Stimulated activated CD4-positive, alpha-beta T cell treated with anti-CD3 and anti-CD28 coated beads, TNF-alpha, amount 100 ng/mL, for 48 hours (primary cell): Measurements from ENCODE around the gene MLXIP.

ENCODE experiments used
- DNase-seq, 3 donors: peaks; one replicate each; pipeline ENCODE4 v3.0.0-alpha.2; 2020; ENCODE audit warnings: low read depth in 3 of 3

MLXIP gene

DNA sequence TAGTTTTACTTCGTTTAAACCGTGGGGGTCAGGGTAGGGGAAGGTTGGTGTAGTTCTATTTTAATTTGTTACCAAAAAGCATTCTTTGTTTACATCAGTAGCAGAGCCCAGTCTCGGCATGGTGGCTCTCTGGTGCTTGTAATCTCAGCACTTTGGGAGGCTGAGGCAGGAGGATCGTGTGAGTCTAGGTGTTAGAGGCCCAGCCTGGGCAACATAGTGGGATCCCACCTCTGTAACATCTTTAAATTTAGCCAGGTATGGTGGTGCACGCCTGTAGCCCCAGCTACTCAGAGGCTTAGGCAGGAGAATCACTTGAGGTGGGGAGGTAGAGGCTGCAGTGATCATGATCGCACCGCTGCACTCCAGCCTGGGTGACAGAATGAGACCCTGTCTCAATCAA is 106.5 kb downstream of the MLXIP start:
- no peak for DNase-seq

DNA sequence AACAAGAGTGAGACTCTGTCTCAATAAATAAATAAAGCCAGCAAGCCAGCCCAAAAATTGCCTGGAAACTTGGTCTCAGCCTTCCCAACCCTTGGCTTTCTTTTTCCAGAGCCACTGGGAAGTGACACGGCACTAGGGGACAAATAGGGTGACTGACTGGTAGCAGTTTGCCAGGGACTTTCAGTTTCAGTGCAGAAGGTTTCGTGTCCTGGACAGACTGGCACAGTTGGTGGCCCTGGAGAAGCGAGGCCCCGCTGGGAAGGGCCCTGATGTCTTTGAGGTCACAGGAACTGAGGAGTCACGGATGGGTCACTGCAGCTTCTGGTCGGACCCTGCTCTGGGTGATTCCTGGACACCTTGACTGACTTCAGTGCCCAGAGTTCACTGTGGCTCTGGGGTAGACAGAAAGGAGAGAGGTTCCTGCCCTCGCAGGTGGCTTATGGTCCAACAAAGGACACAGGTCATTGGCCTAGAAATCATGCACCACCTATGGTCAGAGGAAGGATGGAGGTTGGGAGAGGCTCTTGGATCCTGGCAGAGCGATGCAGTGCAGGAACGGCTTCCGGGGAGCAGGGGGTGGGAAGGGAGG is 107.0 kb downstream of the MLXIP start:
- no peak for DNase-seq

DNA sequence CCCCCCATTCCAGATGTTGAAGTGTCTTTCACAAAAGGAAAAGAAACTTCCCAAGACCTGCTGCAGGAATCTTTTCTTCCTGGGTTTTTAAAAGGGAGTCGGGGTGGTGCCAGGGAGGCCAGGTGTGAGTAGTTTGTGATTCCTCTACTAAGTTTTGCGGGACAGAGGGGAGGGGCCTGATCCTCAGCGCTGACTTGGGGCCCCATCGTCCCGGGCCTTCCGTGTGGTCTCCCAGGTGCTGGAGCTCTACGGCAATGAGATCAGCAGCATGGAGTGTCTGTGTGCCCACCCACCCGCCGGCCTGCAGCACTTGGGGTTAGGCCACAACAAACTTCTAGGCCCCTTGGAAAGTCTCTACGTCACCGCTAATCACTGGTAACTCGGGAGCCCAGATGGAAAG is 108.9 kb downstream of the MLXIP start:
- DNase-seq = no peak

DNA sequence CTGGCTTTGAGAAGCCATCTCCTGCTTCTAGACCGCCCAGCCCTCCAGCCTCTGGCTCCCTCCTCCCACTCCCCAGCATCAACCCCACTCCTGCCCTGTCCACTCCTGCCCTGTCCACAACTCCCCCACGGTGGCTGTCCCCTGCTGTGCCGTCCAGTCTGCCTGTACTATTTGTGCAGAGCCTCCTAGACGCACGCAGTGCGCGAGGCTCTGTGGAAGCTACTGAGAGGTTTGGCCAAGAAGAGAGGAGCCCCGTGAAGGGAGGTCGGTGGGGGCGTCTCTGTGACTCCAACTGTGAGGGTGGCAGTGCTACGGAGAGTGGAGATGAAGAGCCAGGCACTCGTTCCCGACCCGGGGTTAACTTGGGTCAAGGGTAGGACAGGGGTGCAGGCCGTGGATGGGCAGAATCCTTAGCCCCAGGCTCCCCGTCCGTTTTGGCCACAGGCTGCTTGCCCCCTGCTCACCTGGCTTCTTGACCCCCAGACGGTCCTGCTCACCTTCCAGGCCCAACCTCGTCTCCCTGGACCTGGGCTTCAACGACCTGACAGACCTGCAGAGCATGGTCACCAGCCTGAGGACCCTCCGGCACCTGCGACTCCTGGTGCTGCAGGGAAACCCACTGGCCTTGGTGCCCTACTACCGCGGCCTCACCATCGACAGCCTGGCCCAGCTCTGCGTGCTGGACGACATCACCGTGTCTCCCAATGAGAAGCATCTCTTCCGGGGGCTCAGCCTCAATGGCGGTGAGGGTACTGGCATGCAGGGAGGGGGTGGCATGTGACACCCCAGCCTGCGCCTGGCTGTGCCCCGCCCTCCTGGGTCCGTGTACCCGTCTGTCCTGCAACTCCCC is 111.3 kb downstream of the MLXIP start:
- no peak for DNase-seq

DNA sequence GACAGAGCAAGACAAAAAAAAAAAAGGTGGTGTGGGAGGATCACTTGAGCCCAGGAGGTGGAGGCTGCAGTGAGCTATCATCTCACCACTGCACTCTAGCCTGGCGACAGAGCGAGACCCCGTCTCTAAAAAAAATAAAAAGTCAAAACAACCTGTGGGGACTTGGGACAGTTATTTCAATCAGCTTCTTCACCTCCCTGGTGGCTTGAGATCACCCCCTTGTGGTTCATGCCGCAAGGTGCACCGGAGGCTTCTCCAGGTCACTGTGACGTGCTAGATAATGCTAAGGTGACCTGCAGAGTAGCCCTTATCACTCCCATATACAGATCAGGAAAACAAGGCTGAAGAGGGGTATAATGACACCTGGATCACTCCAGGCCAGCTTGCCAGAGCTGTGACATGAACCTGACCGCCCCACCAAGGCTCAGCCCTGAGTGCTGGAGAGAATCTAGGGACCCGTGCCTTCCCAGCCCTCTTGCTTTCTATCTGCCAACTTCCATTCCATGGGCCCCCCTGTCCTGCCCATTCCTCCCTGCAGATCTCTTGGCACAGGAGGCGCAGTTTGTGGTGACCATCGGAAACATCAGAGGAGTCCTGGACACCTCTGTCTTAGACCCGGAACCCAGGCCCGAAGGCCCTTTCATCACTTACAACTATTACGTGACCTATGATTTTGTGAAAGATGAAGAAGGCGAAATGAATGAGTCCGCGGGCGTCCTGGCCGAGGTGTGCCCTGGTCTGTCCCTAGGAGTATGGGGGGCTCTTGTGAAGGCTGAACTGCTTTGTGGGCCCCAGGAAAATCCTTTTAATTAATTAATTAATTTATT is 112.5 kb downstream of the MLXIP start:
- peak; percentile 55 to 62 (median 57) for DNase-seq

DNA sequence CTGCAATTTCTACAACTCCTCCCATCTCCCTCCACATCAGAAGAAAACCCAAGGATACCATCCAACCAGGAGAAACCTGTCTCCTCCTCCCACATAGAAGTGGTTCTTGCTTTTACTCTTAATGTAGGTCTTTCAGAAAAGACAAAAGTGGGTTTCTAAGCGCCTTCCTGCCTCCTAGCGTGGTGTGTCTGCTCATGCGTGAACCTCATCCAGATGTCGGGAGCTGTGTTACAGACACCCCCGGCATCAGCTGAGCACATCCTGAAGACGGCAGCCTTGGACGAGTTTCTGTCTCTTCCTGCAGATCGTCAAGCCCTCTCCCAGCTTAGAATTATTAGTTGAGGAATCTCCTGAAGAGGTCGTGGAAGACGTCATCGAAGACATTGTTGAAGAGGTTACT is 113.9 kb downstream of the MLXIP start:
- DNase-seq = no peak

DNA sequence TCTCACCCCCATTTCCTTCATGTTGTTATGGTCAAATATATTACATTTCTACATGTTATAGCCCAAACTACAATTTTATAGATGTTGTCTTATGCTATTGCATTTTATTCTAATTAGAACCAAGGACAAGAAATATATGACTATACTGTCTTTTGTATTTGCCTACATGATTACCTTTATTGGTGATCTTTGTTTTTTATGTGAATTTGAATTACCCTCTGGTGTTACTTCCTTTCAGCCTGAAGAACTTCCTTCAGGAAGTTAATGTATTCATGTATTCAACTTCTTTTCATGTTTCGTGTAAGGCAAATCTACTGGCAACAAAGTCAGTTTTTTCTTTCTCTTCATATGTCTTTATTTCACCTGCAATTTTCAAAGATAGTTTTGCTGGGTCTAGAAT is 116.2 kb downstream of the MLXIP start:
- no peak for DNase-seq

DNA sequence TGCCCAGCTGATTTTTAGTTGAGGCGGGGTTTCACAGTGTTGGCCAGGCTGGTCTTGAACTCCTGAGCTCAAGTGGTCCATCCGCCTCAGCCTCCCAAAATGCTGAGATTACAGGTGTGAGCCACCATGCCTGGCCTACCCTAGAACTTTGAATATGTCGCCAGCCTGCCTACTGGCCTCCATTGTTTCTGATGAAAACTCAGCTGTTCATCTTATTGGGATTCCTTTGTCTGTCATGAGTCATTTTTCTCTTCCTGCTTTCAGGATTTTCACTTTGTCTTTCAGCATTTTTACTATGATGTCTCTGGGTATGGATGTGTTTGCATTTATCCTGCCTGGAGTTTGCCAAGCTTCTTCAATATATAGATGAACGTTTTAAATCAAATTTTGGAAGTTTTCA is 116.8 kb downstream of the MLXIP start:
- no peak for DNase-seq
